GM21786 (cell line): ENCODE measurements around the gene CCDC169.
A peak's percentile ranks its signal among the peaks of the same experiment; 100 is the strongest.
"Not testable (repeated sequence)": the region's sequence is repeated elsewhere in the genome, so short reads cannot be mapped to it uniquely, and the experiment has no call there.

Experiments
- ATAC-seq: cut with Tn5 transposase; IDR thresholded peaks from one replicate; pipeline ENCODE4 v1.9.1; 2021; ENCODE audit not compliant: unreplicated experiment

Gene CCDC169

DNA sequence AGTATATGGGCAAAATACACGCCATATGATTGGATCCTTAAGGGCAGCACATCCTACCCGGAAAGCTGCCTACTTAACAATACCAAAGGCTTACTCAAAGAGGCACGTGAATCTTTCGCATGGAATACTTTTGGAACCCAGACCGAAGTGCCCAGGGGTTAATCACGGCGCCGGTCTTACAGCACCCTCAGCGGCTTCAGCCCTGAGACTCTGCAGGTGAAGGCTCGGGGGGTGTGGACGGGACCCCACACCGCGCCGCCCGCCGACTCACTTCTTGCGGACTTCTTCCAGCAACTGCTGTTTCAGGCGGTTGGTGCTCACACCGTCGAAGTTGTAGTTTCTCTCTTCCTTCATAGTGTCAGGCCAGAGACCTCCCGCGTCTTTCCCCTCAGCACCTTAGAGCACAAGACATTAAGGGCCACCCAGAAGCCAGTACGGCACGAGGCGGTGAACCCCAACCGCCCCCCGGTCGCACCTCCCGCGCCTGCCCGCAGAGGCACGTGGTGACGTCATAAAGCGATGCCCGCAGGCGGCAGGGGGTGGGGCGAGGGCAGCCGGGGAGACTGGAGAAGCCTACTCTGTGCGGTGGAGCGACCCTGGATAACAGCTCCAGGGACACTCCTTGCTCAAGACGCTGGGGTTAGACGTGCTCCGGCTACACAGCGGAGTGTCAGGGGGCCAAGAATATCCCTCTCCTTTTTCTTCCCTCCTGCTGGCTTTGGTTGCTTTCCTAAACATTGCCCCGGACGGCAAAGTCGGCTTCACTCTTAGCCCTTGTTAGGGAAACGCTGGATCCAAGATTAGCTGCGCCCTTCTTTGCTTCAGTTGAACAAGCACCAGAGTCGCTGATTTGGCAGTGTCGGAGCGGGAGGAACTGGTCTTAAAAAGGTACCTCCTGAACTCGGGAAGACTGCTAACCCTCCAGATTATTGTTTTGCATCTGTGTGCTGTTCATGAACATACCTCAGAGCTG is at the start of gene CCDC169:
TSS of gene CCDC169 (minus strand) at position 449 of the 973 bp plus-strand sequence. CDS start at position 354, 95 bp downstream.
- peak; percentile 50 for ATAC-seq

DNA sequence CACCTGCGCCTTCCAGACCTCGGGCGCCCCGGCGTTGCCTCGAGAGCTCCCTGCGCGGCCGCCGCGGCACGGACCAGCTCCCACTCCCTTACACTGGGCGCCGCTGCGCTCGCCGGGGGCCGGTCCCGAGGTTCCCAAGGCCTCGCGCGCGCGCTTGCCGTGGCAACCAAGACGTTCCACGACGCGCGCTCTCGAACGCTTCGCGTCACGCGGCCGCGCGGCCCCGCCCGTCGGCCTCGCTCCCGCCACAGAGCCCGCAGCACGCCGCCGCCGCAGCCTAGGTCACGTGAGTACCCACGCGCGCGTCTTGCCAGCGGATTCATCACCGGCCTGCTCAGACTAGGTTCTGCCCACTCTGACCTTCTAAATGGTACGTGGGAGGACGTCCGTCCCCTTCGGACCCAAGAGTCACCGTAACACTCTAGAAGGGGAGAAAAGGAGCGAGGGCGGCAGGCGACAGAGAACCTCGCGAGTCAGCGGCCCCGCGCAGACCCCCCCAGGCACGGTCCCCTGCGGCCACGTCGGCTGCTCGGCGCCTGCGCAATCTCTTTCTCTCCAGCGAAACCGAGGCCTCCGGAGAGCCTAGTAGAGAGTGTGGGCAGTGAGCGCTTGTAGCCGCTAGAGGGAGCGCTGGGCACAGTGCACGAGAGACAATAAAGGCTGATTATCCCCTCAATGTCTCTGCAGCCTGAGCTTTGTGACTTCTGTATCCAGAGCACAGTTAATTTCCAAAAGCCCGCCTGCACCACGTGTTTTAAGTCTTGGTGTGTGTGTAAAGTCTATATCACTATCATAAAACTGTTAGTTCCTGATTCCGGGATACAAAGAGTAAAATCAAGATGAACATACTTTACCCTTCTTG is 48.8 kb upstream of the CCDC169 start, which contains the start of gene SPART:
TSS of gene SPART (minus strand) at position 173 of the 862 bp plus-strand sequence. CDS start 10,564 bp downstream, outside the sequence.
- peak; percentile 94 for ATAC-seq

- ATAC-seq: no peak
These were observed 48.0 kb upstream of the CCDC169 start for GRCh38 chr13:36345438-36346221.

DNA sequence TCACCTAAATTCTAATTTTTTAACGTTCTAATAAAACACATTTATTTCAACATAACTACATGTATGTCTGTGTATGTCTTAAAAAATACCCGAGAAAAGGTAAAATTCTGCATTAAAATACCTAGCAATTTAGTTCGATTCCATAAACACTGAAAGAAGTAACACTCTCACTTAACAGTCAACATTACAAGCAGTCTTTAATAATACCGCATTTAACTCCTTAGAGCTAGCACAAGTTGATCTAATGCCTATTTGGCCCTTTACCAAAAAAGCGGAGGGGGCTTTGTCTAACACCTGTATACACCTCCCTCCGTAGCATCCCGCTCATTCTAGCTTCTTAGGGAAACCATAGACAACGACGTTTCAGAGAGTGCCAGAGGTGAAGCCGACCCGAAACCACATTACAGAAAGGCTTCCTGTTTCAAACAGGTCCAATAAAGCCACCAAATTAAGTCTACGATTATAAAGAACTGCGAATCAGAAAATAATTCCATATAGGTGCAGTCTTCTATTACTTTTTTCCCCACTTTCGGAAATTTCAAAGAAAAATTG is 47.3 kb upstream of the CCDC169 start:
- ATAC-seq: no peak

DNA sequence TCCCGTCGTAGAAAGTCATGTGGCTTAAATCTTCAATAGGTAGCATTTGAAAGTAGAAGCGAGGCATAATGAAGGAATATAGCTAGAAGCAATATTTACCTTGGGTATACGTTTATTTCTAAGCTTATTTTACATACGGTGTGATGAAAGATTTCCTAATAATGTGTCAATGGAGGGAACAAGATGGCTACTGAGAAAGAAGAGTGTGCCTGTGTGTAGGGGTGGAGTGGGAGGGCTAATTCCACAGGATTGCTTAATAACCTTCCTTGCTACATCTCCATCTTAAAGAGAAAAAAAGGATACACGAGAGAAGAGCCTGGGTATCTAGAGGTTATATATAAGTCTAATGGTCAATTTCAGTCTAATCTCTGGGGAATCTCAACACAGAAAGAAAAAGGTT is 46.6 kb upstream of the CCDC169 start:
- no peak for ATAC-seq

- ATAC-seq: no peak
These were observed 46.2 kb upstream of the CCDC169 start for GRCh38 chr13:36343766-36344165.

DNA sequence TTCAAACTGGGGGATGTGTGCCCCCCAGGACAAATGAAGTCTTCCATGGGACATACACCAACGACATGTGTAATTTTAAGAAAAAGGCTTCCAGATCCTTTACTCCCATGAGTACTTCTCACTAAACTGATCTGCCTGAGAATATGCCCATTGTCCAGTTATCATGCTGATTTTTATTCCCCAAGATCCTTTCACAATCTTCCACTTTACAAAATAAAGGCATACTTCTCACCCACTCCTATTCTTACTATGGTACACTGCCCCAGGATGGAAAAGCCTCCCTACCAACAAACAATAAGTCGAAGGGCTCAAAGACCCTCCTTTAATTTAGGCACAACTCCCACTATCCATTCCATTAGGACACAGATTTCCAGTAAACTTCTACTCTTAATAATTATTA is 45.1 kb upstream of the CCDC169 start:
- no peak for ATAC-seq

- ATAC-seq: no peak
These were observed 44.1 kb upstream of the CCDC169 start for GRCh38 chr13:36341718-36342117.

- ATAC-seq: no peak
These were observed 42.1 kb upstream of the CCDC169 start for GRCh38 chr13:36339600-36340155.

- ATAC-seq: no peak
These were observed 40.5 kb upstream of the CCDC169 start for GRCh38 chr13:36337938-36338641.

- no peak for ATAC-seq
These were observed 35.4 kb upstream of the CCDC169 start for GRCh38 chr13:36332986-36333385.

DNA sequence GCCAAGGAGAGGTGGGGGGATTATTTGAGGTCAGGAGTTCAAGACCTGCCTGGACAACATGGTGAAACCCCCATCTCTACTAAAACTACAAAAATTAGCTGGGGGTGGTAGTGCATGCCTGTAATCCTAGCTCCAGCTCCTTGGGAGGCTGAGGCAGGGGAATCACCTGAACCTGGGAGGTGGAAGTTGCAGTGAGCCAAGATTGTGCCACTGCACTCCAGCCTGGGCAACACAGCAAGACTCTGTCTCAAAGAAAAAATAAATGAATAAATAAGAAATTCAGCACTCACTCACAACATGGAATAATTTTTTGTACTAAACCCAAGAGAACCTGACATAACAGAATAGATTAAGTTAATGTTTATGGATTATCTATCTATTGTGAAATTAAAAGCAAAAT is 34.6 kb upstream of the CCDC169 start:
- ATAC-seq: not testable (repeated sequence)

DNA sequence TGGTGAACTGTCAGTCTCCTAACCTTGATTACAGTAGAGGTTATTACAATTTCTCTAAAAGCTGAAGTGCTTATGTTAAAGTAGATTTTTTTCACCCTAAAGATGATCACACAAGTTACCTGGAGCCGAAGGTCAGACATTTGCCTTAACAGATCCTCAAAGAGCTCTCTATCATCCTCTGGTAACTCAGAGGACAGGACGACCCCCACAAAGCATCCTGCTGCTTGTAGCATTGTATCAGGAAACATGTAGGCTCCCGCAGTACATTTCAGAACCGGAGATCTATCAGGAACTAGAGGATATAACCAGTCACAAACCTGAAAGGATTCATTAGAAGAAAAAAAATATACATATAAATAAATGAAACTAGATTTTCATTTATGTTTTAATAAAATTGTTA is 33.7 kb upstream of the CCDC169 start:
- no peak for ATAC-seq

- ATAC-seq: no peak
These were observed 31.7 kb upstream of the CCDC169 start for GRCh38 chr13:36329361-36329760.

DNA sequence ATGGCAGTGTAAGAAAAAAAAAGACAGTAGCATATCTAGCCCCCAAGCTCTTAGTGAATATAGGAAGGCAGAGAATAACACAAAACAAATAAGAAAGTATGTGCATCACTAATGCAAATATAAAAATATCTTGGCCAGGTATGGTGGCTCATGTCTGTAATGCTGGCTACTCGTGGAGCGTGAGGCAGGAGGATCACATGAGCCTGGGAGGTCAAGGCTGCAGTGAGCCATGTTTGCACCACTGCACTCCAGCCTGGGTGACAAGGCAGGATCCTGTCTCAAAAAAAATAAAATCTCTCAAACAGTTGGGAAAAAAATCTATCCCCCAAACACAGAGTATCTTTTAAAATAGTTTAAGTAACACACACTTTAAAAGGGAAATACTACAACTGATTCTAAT is 31.2 kb upstream of the CCDC169 start:
- no peak for ATAC-seq

DNA sequence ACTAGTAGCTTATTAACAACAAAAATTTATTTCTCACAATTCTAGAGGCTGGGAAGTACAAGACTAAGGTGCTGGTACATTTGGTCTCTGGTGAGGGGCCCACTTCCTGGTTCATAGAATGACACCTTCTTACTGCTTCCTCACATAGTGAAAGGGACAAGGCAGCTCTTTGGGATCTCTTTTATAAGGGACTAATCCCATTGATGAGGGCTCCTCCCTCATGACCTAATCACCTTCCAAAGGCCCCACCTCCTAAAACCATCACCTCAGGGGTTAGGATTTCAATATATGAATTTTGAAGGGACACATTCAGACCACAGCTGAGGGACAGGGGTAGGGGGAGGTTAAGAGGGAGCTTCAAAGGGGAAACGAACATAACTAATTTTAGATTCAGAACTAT is 28.3 kb upstream of the CCDC169 start:
- no peak for ATAC-seq

DNA sequence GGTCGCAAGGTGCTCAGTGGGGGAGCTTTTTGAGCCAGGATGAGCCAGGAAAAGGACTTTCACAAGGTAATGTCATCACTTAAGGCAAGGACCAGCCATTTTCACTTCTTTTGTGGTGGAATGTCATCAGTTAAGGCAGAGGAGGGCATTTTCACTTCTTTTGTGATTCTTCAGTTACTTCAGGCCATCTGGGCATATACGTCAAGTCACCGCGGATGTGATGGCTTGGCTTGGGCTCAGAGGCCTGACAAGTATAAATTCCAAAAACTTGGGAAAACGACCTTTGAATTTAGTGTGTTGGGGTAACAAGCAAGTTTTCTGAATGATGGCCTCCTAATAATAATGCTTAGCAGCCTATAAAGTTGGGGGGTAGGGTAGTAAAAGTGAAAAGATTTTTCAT is 27.3 kb upstream of the CCDC169 start:
- not testable (repeated sequence) for ATAC-seq

GRCh38 chr13:36323951-36324566 is 26.4 kb upstream of the CCDC169 start:
- no peak for ATAC-seq

GRCh38 chr13:36323408-36323807 is 25.8 kb upstream of the CCDC169 start:
- no peak for ATAC-seq
